ENCODE measurements around the gene MRPL24. TPM values are rescaled to one million over a fixed set of nuclear protein-coding genes. Genes with fewer than 3 reads are reported as not detected.
A peak's percentile ranks its signal among the peaks of the same experiment; 100 is the strongest.

The MRPL24 gene
- total and polyA plus RNA-seq, 2 of the 8 experiments (the other 6 are each of a cell fraction or from before 2014, with no cell fraction given), result 29.7 to 35.2 TPM

DNA sequence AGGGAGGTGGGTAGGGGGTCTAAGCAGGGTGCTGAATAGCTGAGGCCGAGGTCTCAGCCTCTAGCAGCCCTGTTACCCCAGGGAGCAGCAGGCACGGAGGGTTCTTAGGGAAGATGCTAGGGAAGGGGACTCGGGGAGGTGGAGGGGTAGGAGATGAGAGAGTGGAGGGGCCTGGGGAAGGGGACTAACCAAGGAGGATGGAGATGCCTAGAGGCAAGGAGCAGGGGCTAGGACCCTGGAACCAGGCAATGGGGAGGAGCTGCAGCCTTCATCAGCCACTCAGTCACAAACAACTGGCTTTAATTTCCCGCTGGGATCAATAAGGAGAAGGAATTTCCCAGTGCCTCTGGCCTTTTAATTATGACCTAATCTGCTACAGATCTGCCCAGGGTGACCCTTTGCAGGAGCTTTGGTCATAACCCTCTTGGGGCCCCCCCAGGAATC, 32.6 kb downstream of the MRPL24 start (continued):
- TF ChIP-seq, protein P1, sequence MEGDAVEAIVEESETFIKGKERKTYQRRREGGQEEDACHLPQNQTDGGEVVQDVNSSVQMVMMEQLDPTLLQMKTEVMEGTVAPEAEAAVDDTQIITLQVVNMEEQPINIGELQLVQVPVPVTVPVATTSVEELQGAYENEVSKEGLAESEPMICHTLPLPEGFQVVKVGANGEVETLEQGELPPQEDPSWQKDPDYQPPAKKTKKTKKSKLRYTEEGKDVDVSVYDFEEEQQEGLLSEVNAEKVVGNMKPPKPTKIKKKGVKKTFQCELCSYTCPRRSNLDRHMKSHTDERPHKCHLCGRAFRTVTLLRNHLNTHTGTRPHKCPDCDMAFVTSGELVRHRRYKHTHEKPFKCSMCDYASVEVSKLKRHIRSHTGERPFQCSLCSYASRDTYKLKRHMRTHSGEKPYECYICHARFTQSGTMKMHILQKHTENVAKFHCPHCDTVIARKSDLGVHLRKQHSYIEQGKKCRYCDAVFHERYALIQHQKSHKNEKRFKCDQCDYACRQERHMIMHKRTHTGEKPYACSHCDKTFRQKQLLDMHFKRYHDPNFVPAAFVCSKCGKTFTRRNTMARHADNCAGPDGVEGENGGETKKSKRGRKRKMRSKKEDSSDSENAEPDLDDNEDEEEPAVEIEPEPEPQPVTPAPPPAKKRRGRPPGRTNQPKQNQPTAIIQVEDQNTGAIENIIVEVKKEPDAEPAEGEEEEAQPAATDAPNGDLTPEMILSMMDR (IDR thresholded peaks at IDR 0.05; ENCODE audit: control extremely low read depth in 1 of 3, insufficient read depth in 1 of 3, low read depth in 1 of 3, low read length in 3 of 3), result no peak
- TF ChIP-seq, protein P2, sequence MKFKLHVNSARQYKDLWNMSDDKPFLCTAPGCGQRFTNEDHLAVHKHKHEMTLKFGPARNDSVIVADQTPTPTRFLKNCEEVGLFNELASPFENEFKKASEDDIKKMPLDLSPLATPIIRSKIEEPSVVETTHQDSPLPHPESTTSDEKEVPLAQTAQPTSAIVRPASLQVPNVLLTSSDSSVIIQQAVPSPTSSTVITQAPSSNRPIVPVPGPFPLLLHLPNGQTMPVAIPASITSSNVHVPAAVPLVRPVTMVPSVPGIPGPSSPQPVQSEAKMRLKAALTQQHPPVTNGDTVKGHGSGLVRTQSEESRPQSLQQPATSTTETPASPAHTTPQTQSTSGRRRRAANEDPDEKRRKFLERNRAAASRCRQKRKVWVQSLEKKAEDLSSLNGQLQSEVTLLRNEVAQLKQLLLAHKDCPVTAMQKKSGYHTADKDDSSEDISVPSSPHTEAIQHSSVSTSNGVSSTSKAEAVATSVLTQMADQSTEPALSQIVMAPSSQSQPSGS (IDR thresholded peaks at IDR 0.05; ENCODE audit: low read length), result peak; percentile 30; the same call in 1 of the 2 replicates
- TF ChIP-seq HDAC6 (IDR thresholded peaks at IDR 0.05; ENCODE audit: low read depth, low read length) (no peak), TEAD4 (IDR thresholded peaks at IDR 0.05; ENCODE audit: low read depth, low read length) (0 out of 2 replicates have a peak, but pooled peaks have one; percentile 30), SRF (IDR thresholded peaks at IDR 0.05; ENCODE audit: low read depth, low read length) (no peak), KDM4A (IDR thresholded peaks at IDR 0.05; ENCODE audit: low read depth, low read length, severe bottlenecking) (no peak), CREB1 (IDR thresholded peaks at IDR 0.05) (0 out of 2 replicates have a peak, but pooled peaks have one; percentile 15), RFX5 (IDR thresholded peaks at IDR 0.05; ENCODE audit: borderline replicate concordance, low read depth, low read length) (no peak), JUND (IDR thresholded peaks at IDR 0.05; ENCODE audit: low read length) (0 out of 2 replicates have a peak, but pooled peaks have one; percentile 34), SP1 (IDR thresholded peaks at IDR 0.05; ENCODE audit: low read depth, low read length) (peak; percentile 70; the same call in 1 of the 2 replicates), CTBP2 (IDR thresholded peaks at IDR 0.05; ENCODE audit: borderline replicate concordance, insufficient read depth, insufficient read length, low read length) (no peak), GABPA (IDR thresholded peaks at IDR 0.05; ENCODE audit: borderline replicate concordance, insufficient read depth, low read length) (no peak)
- TF ChIP-seq, protein P3, sequence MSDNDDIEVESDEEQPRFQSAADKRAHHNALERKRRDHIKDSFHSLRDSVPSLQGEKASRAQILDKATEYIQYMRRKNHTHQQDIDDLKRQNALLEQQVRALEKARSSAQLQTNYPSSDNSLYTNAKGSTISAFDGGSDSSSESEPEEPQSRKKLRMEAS (IDR thresholded peaks at IDR 0.05), result 0 out of 2 replicates have a peak, but pooled peaks have one; percentile 29

Measured in H1 (cell line).